ENCODE results near the gene AZGP1.
A peak's percentile ranks its signal among the peaks of the same experiment; 100 is the strongest.
"Not testable (repeated sequence)": the region's sequence is repeated elsewhere in the genome, so short reads cannot be mapped to it uniquely, and the experiment has no call there.

Gene AZGP1

GRCh38 chr7:99975782-99976521 lies at the start of gene AZGP1:
TSS of gene AZGP1 (minus strand) at chr7:99976031. CDS start at chr7:99976020, 11 bp downstream.
- no peak for DNase-seq

GRCh38 chr7:100024020-100024619 lies 48.3 kb upstream of the AZGP1 start:
- no peak for DNase-seq

GRCh38 chr7:100023526-100023925 lies 47.7 kb upstream of the AZGP1 start:
- no peak for DNase-seq

GRCh38 chr7:100022621-100023020 lies 46.8 kb upstream of the AZGP1 start:
- no peak for DNase-seq

GRCh38 chr7:100021297-100021696 lies 45.5 kb upstream of the AZGP1 start:
- no peak for DNase-seq

- no peak for DNase-seq
Observed at GRCh38 chr7:100019908-100020307, 44.1 kb upstream of the AZGP1 start.

- DNase-seq = no peak
Observed at GRCh38 chr7:100017875-100018274, 42.0 kb upstream of the AZGP1 start.

GRCh38 chr7:100017300-100017699 lies 41.5 kb upstream of the AZGP1 start:
- no peak for DNase-seq

- DNase-seq = peak; percentile 7
Observed at GRCh38 chr7:100016215-100016901, 40.5 kb upstream of the AZGP1 start.

- DNase-seq = peak; percentile 94
Observed at GRCh38 chr7:100015232-100016214, 39.7 kb upstream of the AZGP1 start, which contains the start of gene ZKSCAN1. TSS of gene ZKSCAN1 (plus strand) at chr7:100015596. CDS start at chr7:100023507, 7,911 bp downstream.

- no peak for DNase-seq
Observed at GRCh38 chr7:100013328-100013676, 37.5 kb upstream of the AZGP1 start.

GRCh38 chr7:100012385-100013327 lies 36.8 kb upstream of the AZGP1 start:
- DNase-seq = not testable (repeated sequence)

GRCh38 chr7:100011516-100011915 lies 35.7 kb upstream of the AZGP1 start:
- no peak for DNase-seq

- DNase-seq = no peak
Observed at GRCh38 chr7:100010901-100011300, 35.1 kb upstream of the AZGP1 start.

- DNase-seq = not testable (repeated sequence)
Observed at GRCh38 chr7:100009952-100010351, 34.1 kb upstream of the AZGP1 start.

- DNase-seq = no peak
Observed at GRCh38 chr7:100008525-100008924, 32.7 kb upstream of the AZGP1 start.

GRCh38 chr7:100007887-100008286 lies 32.1 kb upstream of the AZGP1 start:
- no peak for DNase-seq

GRCh38 chr7:100003711-100004661 lies 28.2 kb upstream of the AZGP1 start:
- DNase-seq = no peak

- DNase-seq = no peak
Observed at GRCh38 chr7:100000239-100000638, 24.4 kb upstream of the AZGP1 start.

GRCh38 chr7:99997545-99998137 lies 21.8 kb upstream of the AZGP1 start:
- DNase-seq = peak; percentile 48

Data from fibroblast of skin of right biceps (primary cell).